NCI-H1694 (cell line): ENCODE measurements around the gene GLCCI1.

Source experiments
- DNase-seq: peaks from one replicate; lab custom pipeline; 2025; lab: John Stamatoyannopoulos, UW

The GLCCI1 gene

GRCh38 chr7:8130663-8131062 is 162.1 kb downstream of the GLCCI1 start:
- DNase-seq: no peak

- DNase-seq: no peak
Observed at GRCh38 chr7:8131694-8132605, 163.4 kb downstream of the GLCCI1 start.

GRCh38 chr7:8133188-8133848 is 164.7 kb downstream of the GLCCI1 start:
- no peak for DNase-seq

- DNase-seq: no peak
Observed at GRCh38 chr7:8134089-8134733, 165.6 kb downstream of the GLCCI1 start.

DNA sequence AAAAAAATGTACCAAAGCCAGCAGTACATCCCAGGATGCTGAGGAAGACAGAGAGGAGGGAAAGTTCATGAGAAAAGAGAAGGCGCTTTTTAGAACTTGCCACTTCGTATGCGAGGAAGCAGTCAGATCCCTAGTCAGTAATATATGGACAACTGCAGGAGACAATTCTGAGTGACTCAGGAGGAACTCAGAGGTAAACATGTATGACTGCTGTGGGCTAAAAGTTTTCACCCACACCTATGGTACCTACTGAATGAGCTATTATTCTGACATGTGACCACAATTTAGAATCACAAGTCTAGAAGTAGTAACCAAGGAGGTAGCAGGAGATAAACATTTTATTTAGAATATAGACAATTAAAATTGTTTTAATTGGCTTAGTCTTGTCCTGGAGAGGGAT is 166.8 kb downstream of the GLCCI1 start:
- no peak for DNase-seq

- DNase-seq: no peak
Observed at GRCh38 chr7:8136051-8136730, 167.6 kb downstream of the GLCCI1 start.
